ENCODE data around the gene GTSF1L.

GTSF1L gene

GRCh38 chr20:43726811-43727338, at the start of gene GTSF1L:
Gene GTSF1L (minus strand): TSS chr20:43727002. CDS start chr20:43726694, 308 bp downstream.
- no peak within 1 kb of the TSS for H3K4me3 ChIP-seq (ENCODE audit: low read length)
- TF ChIP-seq CTCF (IDR thresholded peaks at IDR 0.05; ENCODE audit: insufficient read depth, low read depth, low read length, missing control alignments) = no peak
- peak; percentile 47 for DNase-seq (ENCODE audit: low read depth)

- no peak for DNase-seq (ENCODE audit: low read depth)
- no peak for TF ChIP-seq CTCF (IDR thresholded peaks at IDR 0.05; ENCODE audit: insufficient read depth, low read depth, low read length, missing control alignments)
- H3K4me3 ChIP-seq (ENCODE audit: low read length) = no peak overlapping the region
Observed at GRCh38 chr20:43774754-43775153, 48.0 kb upstream of the GTSF1L start.

- DNase-seq (ENCODE audit: low read depth) = no peak
- no peak overlapping the region for H3K4me3 ChIP-seq (ENCODE audit: low read length)
- no peak for TF ChIP-seq CTCF (IDR thresholded peaks at IDR 0.05; ENCODE audit: insufficient read depth, low read depth, low read length, missing control alignments)
Observed at GRCh38 chr20:43771503-43772190, 44.8 kb upstream of the GTSF1L start.

GRCh38 chr20:43770342-43770741, 43.5 kb upstream of the GTSF1L start:
- TF ChIP-seq CTCF (IDR thresholded peaks at IDR 0.05; ENCODE audit: insufficient read depth, low read depth, low read length, missing control alignments) = no peak
- H3K4me3 ChIP-seq (ENCODE audit: low read length) = no peak overlapping the region
- no peak for DNase-seq (ENCODE audit: low read depth)

- no peak for TF ChIP-seq CTCF (IDR thresholded peaks at IDR 0.05; ENCODE audit: insufficient read depth, low read depth, low read length, missing control alignments)
- peak; percentile 43 for DNase-seq (ENCODE audit: low read depth)
Observed at GRCh38 chr20:43767686-43768474, 41.1 kb upstream of the GTSF1L start.

GRCh38 chr20:43766917-43767316, 40.1 kb upstream of the GTSF1L start:
- no peak for TF ChIP-seq CTCF (IDR thresholded peaks at IDR 0.05; ENCODE audit: insufficient read depth, low read depth, low read length, missing control alignments)
- no peak overlapping the region for H3K4me3 ChIP-seq (ENCODE audit: low read length)
- DNase-seq (ENCODE audit: low read depth) = no peak

More at GRCh38 chr20:43767686-43768474, 41.1 kb upstream of the GTSF1L start:
- no peak overlapping the region for H3K4me3 ChIP-seq (ENCODE audit: low read length)

Data from epithelial cell of esophagus (primary cell).